ENCODE measurements around the gene DLK1.

Gene DLK1

DNA sequence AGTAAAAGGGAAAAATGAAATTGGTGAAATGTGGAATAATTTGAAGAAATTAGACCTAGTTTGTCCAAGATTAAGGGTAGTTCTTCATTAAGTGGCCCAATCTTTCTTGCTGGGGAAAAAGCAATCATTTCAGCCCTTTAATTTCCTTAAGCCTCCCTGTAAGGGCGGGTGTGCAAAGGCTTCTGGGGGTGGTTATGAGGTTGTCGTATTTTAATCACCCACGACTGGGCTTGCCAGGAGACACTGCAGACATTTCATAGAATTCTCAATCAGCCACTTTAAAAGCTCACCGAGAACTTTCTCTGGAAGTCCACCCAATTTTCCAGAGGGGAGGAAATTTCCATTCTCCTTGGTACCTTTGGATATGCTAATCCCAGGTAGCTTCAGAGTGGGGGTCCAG lies 43.4 kb downstream of the DLK1 start:
- no peak overlapping the region for H3K4me3 ChIP-seq (ENCODE audit: low read depth, low read length)
- TF ChIP-seq, protein P1, sequence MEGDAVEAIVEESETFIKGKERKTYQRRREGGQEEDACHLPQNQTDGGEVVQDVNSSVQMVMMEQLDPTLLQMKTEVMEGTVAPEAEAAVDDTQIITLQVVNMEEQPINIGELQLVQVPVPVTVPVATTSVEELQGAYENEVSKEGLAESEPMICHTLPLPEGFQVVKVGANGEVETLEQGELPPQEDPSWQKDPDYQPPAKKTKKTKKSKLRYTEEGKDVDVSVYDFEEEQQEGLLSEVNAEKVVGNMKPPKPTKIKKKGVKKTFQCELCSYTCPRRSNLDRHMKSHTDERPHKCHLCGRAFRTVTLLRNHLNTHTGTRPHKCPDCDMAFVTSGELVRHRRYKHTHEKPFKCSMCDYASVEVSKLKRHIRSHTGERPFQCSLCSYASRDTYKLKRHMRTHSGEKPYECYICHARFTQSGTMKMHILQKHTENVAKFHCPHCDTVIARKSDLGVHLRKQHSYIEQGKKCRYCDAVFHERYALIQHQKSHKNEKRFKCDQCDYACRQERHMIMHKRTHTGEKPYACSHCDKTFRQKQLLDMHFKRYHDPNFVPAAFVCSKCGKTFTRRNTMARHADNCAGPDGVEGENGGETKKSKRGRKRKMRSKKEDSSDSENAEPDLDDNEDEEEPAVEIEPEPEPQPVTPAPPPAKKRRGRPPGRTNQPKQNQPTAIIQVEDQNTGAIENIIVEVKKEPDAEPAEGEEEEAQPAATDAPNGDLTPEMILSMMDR (conservative IDR thresholded peaks at IDR 0.05; ENCODE audit: low read depth, low read length), result no peak
- no peak for DNase-seq (ENCODE audit: low read depth)

DNA sequence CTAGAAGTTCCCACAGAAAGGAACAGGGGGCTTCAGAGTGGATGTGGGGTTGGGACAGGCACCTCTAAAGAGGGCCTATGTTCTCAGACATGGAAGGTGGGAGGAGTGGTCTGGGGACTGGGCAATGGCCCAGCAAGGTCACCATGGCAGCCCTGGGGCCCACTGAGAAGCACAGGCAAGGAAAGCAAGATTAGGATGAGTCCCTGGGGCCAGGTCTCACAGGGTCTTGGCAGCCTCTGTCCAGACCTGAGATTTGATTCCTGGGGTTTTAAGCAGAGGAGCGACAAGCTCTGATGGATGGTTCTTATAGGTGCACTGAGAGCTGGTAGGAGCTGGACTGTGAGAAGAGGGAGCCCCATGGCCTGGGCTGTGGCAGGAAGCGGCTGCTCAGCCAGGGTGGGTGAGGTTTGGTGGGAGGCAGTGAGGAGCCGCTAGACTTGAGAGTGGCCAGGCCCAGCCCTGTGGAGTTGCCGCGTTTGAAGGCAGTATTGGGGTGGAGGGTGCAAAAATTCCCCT lies 44.0 kb downstream of the DLK1 start:
- TF ChIP-seq, protein P1 (conservative IDR thresholded peaks at IDR 0.05; ENCODE audit: low read depth, low read length), result no peak
- DNase-seq (ENCODE audit: low read depth), result no peak

DNA sequence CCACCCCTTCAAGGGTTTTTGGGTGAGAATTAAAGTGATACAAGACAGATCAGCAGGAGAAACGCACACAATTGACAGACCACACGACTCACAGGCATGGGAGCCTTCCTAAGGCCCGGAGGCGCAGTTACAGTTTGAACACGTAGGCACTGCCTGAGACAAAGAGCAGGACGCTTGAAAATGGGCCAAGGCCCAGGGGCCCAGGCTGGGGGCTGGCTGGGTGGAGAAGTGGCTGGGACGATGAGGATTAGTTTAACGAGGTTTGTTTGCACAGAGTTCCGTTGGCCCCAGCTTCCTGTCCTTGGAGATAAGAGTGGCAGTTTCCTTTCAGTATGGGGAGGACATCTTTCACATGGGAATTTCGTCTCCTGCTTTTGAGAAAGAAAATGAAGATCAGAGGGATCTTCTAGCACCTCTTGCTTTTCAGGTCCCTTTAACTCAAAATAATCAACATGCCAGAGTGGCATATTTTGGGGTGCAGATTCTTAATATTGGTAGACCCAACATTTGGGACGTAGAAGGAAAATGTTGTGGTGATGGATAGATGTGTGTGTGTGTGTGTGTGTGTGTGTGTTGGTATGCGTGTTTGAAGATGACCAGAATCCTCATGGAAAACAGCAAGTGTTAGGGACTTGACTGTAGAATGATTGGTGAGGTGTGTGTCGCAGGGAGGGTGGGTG lies 44.6 kb downstream of the DLK1 start:
- no peak overlapping the region for H3K4me3 ChIP-seq (ENCODE audit: low read depth, low read length)
- TF ChIP-seq, protein P1 (conservative IDR thresholded peaks at IDR 0.05; ENCODE audit: low read depth, low read length), result no peak
- no peak for DNase-seq (ENCODE audit: low read depth)

More for the DNA sequence above, 44.0 kb downstream of the DLK1 start:
- no peak overlapping the region for H3K4me3 ChIP-seq (ENCODE audit: low read depth, low read length)

DNA sequence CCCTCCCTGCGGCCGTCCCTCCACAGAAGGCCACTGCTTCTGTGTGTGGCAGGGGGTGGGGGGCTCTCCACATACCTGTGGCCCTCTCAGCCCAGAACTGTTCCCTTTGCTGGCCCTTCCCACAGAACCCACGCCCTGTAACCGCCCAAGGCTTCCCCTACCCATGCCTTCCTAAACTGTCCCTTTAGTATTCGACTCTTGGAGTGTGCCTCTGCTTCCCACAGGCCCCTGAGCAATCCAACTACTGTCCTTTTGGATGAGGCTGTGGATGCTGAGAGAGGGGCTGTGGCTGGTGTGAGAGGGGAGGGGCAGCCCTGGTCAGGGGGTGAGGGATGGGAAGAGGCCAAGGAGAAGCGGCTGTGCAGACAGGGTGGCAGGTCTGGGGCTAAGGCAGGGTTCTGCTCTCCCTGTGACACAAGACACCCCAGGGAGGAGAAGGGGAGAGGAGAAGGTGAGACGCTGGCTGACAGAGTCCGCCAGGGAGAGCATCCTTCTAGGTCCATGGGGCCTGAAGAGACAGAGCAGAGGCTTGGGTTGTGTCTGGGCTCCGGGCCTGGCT lies 46.0 kb downstream of the DLK1 start:
- no peak overlapping the region for H3K4me3 ChIP-seq (ENCODE audit: low read depth, low read length)
- DNase-seq (ENCODE audit: low read depth), result no peak
- TF ChIP-seq, protein P1 (conservative IDR thresholded peaks at IDR 0.05; ENCODE audit: low read depth, low read length), result no peak

DNA sequence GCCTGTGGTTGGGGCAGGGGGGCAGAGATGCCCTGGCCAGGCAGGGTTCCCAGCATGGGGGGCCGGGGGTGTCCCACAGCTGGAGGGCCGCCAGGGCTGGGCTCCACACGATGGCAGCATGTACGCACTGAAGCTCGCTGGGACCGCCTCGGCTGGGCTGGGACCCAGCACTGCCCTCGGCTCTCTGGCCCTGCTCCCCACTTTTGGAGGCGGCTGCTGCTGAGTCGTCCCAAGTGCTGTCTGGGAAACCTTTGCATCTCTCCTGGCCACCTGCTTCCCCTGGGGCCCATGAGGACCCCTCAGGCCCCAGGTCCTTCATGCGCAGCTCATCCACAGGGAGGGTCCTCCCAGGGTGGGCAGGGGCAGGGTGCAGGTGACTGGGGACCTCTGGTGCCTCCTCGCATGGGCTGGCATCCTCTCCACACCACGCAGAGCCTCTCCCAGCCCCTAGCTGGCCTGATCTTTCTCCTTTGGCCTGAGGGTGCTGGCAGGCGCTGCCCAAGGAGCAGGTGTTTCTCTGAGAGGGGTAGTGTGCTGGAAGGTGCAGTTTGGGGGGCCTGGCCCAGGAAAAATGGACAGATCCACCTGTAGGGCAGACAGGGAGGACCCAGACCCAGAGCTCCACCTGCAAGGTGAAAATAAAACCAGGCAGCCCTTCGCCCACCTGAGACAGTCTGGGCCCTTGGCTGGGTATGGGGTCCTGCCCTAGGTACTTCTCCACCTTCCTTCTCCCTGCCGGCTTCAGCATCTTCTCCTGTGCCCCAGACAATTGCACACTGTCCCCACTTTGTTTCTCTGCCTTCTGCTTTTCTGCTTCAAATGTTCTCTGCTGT lies 46.9 kb downstream of the DLK1 start:
- TF ChIP-seq, protein P1 (conservative IDR thresholded peaks at IDR 0.05; ENCODE audit: low read depth, low read length), result no peak
- no peak for DNase-seq (ENCODE audit: low read depth)
- H3K4me3 ChIP-seq (ENCODE audit: low read depth, low read length), result no peak overlapping the region

DNA sequence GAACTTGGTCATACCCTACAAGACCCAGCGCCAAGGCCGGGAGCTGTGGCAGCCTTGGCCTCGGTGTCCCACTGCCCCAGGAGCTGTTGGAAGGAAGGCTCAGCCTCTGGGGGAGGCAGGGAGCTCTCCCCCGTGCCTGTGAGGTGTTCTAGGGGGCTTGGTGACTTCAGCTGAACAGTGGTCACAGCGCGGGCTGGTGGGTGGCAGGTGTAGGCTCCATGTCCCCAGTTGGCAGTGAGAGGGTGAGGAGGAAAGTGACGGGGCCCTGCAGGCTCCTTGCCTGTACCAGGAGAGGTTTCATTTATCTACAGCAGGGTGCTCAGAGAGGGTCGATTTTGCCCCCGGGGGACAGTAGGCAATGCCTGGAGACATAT lies 47.5 kb downstream of the DLK1 start:
- no peak overlapping the region for H3K4me3 ChIP-seq (ENCODE audit: low read depth, low read length)
- no peak for DNase-seq (ENCODE audit: low read depth)
- TF ChIP-seq, protein P1 (conservative IDR thresholded peaks at IDR 0.05; ENCODE audit: low read depth, low read length), result no peak

All from choroid plexus epithelial cell (primary cell).